ENCODE data around the gene DEFB132. TPM values are rescaled to one million over a fixed set of nuclear protein-coding genes. Genes with fewer than 3 reads are reported as not detected.
A peak's percentile ranks its signal among the peaks of the same experiment; 100 is the strongest.
"Not testable (repeated sequence)": the region's sequence is repeated elsewhere in the genome, so short reads cannot be mapped to it uniquely, and the experiment has no call there.

Gene DEFB132
- total RNA-seq, 1 experiment from 2014 or later, result not detected

DNA sequence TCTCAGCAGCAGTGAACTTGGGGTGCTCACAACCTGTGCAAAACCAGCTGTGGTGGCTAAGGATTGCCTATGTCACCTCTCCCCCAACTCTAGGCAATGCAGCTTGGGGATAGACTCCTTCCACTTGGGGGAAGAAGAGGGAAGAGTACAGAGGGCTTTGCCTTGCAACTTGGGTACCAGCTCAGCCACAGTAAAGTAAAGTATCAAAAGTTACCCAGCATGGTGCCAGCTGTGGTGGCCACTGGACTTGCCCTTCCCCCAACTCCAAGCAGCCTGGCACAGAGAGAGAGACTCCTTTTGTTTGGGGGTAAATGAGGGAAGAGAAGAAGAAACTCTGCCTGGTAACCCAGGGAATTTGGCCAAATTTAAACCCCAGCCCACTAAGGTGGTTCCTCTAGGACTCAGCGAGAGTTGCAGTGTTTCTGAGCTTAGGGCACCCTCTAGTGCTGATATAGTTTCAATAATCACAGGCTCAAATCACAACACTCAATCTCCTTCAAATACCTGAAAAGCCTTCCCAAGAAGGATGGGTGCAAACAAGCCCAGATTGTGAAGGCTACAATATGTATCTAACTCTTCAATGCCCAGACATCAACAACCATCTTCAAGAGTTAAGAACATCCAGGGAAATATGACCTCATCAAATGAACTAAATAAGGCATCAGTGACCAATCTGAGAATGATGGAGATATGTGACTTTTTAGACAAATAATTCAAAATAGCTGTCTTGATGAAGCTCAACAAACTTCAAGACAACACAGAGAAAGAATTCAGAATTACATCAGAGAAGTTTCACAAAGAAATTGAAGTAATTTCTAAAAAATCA is 38.0 kb upstream of the DEFB132 start:
- ChIA-PET CTCF (interaction anchor here (1.2 kb wide), 1 partner anchor 47 kb away, joined by 3 read pairs; no protein-coding TSS in a partner anchor), POLR2A (ENCODE audit: low non-redundant PET) (interaction anchor here (0.6 kb wide), 1 partner anchor 28 kb away, joined by 6 read pairs; no protein-coding TSS in a partner anchor)

DNA sequence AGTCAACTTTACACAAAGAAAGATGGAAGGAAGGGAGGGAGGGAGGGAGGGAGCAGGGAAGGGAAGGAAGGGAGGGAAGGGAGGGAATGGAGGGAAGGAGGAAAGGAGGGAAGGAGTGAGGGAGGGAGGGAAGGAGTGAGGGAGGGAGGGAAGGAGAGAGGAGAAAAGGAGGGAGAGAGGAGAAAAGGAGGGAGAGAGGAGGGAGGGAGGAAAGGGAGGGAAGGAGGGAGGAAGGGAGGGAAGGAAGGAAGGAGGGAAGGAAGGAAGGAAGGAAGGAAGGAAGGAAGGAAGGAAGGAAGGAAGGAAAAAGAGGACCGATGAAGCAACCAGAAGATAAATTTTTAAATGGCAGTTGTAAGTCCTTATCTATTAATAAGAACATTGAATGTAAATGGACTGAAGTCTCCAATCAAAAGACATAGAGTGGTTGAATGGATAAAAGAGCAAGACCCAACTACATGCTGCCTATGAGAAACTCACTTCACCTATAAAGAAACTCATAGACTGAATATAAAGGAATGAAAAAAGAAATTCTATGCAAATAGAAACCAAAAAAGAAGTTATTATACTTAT is 36.2 kb upstream of the DEFB132 start:
- no peak overlapping the region for H3K4me3 ChIP-seq (ENCODE audit: low read depth, low read length, poor library complexity, severe bottlenecking)
- ChIA-PET POLR2A (ENCODE audit: low non-redundant PET) (no interaction called here), CTCF (no interaction called here)
- intact Hi-C loops (cut with micrococcal nuclease; ENCODE audit: unreplicated experiment), result no loop called here
- H3K4me1 ChIP-seq (ENCODE audit: insufficient read depth, low read length, poor library complexity, severe bottlenecking), result no peaks in the 10 kb centered on the region
- BruUV-seq (replicated peaks), result no TSS peak
- no peaks in the 10 kb centered on the region for H3K36me3 ChIP-seq (ENCODE audit: insufficient read depth, low read length, poor library complexity, severe bottlenecking)
- no peak overlapping the region for H3K27ac ChIP-seq (ENCODE audit: low read depth, low read length, poor library complexity, severe bottlenecking)
- DNase-seq (ENCODE audit: low spot score), result no peak
- no peak for TF ChIP-seq CTCF (conservative IDR thresholded peaks at IDR 0.05; ENCODE audit: low read depth, low read length)
- TF ChIP-seq EZH2 (IDR thresholded peaks at IDR 0.05; ENCODE audit: borderline replicate concordance, low read depth, low read length, poor library complexity, severe bottlenecking), result no peak
- H3K27me3 ChIP-seq (replicated peaks; ENCODE audit: insufficient read depth, low read depth, low read length, poor library complexity), result peaks cover 9% of the 10 kb centered on the region
- H3K9me3 ChIP-seq (ENCODE audit: low read depth, low read length, poor library complexity, severe bottlenecking), result no peaks in the 10 kb centered on the region

More for the DNA sequence above, 38.0 kb upstream of the DEFB132 start:
- H3K27me3 ChIP-seq (replicated peaks; ENCODE audit: insufficient read depth, low read depth, low read length, poor library complexity), result peaks cover 9% of the 10 kb centered on the region
- TF ChIP-seq CTCF (conservative IDR thresholded peaks at IDR 0.05; ENCODE audit: low read depth, low read length) (peak; percentile 55; the same call in 1 of the 2 replicates), EZH2 (IDR thresholded peaks at IDR 0.05; ENCODE audit: borderline replicate concordance, low read depth, low read length, poor library complexity, severe bottlenecking) (no peak)
- no TSS peak for BruUV-seq (replicated peaks)
- H3K27ac ChIP-seq (ENCODE audit: low read depth, low read length, poor library complexity, severe bottlenecking), result no peak overlapping the region
- no peak overlapping the region for H3K4me3 ChIP-seq (ENCODE audit: low read depth, low read length, poor library complexity, severe bottlenecking)
- H3K36me3 ChIP-seq (ENCODE audit: insufficient read depth, low read length, poor library complexity, severe bottlenecking), result no peaks in the 10 kb centered on the region
- peak; percentile 60 for DNase-seq (ENCODE audit: low spot score)
- no peaks in the 10 kb centered on the region for H3K4me1 ChIP-seq (ENCODE audit: insufficient read depth, low read length, poor library complexity, severe bottlenecking)
- intact Hi-C loops (cut with micrococcal nuclease; ENCODE audit: unreplicated experiment), result no loop called here
- no peaks in the 10 kb centered on the region for H3K9me3 ChIP-seq (ENCODE audit: low read depth, low read length, poor library complexity, severe bottlenecking)

- H3K4me1 ChIP-seq (ENCODE audit: insufficient read depth, low read length, poor library complexity, severe bottlenecking); BruUV-seq (replicated peaks); H3K9me3 ChIP-seq (ENCODE audit: low read depth, low read length, poor library complexity, severe bottlenecking); H3K36me3 ChIP-seq (ENCODE audit: insufficient read depth, low read length, poor library complexity, severe bottlenecking); H3K27me3 ChIP-seq (replicated peaks; ENCODE audit: insufficient read depth, low read depth, low read length, poor library complexity); DNase-seq (ENCODE audit: low spot score); CTCF ChIA-PET; POLR2A ChIA-PET (ENCODE audit: low non-redundant PET); intact Hi-C loops (cut with micrococcal nuclease; ENCODE audit: unreplicated experiment); H3K4me3 ChIP-seq (ENCODE audit: low read depth, low read length, poor library complexity, severe bottlenecking); H3K27ac ChIP-seq (ENCODE audit: low read depth, low read length, poor library complexity, severe bottlenecking): not testable (repeated sequence)
Observed at GRCh38 chr20:225879-226278, 31.6 kb upstream of the DEFB132 start.
